Testis (tissue), 3 donors: ENCODE data around the gene ZNF792. TPM values are rescaled to one million over a fixed set of nuclear protein-coding genes. Genes with fewer than 3 reads are reported as not detected.

ENCODE experiments used
- DNase-seq: peaks from one replicate; pipeline ENCODE4 v3.0.0-alpha.2; 2019
- H3K27ac ChIP-seq, 2 donors: fragments of 200-600 bp; sonication (generic); one replicate each; pipeline ENCODE4 v1.5.1; 2019
- H3K27me3 ChIP-seq: fragments of 200-600 bp; sonication (generic); one replicate; pipeline ENCODE4 v1.5.1; 2019
- H3K36me3 ChIP-seq: fragments of 200-600 bp; sonication (generic); one replicate; pipeline ENCODE4 v1.5.1; 2017; ENCODE audit warnings: low read depth; ENCODE audit errors: missing control alignments
- H3K4me1 ChIP-seq: fragments of 200-600 bp; sonication (generic); one replicate; pipeline ENCODE4 v1.5.1; 2019
- H3K4me3 ChIP-seq, 2 donors: fragments of 200-600 bp; sonication (generic); one replicate each; pipeline ENCODE4 v1.5.1; 2017 to 2019
- H3K9me3 ChIP-seq: fragments of 200-600 bp; sonication (generic); one replicate; pipeline ENCODE4 v1.5.1; 2017
- CTCF ChIP-seq, 3 experiments: fragments of 450-650 bp in 2 of 3; fragments of 200-600 bp in 1 of 3; sonication (generic) in 1 of 3; IDR thresholded peaks; one replicate each; pipeline ENCODE4 v1.5.1; 2016 to 2019; ENCODE audit warnings: antibody characterized with exemption in 3 of 3, mild to moderate bottlenecking in 2 of 3, moderate library complexity in 1 of 3
- POLR2A ChIP-seq: fragments of 450-650 bp; IDR thresholded peaks from one replicate; pipeline ENCODE4 v1.6.1; 2017; ENCODE audit warnings: antibody characterized with exemption, mild to moderate bottlenecking, moderate library complexity
- WGBS, 2 donors: methylation state at CpG; one replicate each; pipeline ENCODE4 v1.1.5; 2018; 5-methylcytosine and 5-hydroxymethylcytosine counted together
- intact Hi-C: fragments of 100-400 bp; cut with DNase I; formaldehyde crosslinking; loops from one replicate; pipeline ENCODE4 v1.15.1; 2023; ENCODE audit warnings: low total_unique reads
- polyA plus RNA-seq: library from polyadenylated mRNA; stranded (reverse); fragments of 350-450 nt; fragmentation: Illumina TruSeq; extraction: RNeasy Lipid Tissue Mini Kit (QIAGEN cat#74804); gene quantifications from one replicate; pipeline ENCODE4 v1.2.3, GENCODE V29; 2014; ENCODE audit warnings: low read depth, low replicate concordance; ENCODE audit not compliant: insufficient read depth
- total RNA-seq, 2 donors: library from RNA; depleted of rRNA; stranded (reverse); fragments of >200 nt; gene quantifications; one replicate each; pipeline ENCODE4 v1.2.3, GENCODE V29; 2016

Gene ZNF792
- total and polyA plus RNA-seq, 3 donors from 2014 or later, result 2.3 to 6.6 (median 5.4) TPM

- Histone ChIP-seq H3K9me3 (no peaks in the 10 kb centered on the region), H3K4me3 (no peak overlapping the region), H3K36me3 (no peaks in the 10 kb centered on the region), H3K27ac (no peak overlapping the region), H3K27me3 (no peaks in the 10 kb centered on the region), H3K4me1 (no peaks in the 10 kb centered on the region)
- DNase-seq, result no peak
- 97 to 100% methylated on average over 1 of the region's 1 CpG for WGBS, 2 donors
- intact Hi-C loops, result no loop called here
- TF ChIP-seq CTCF (IDR thresholded peaks at IDR 0.05) (no peak), POLR2A (no peak)
Measured at GRCh38 chr19:34988119-34988518, 24.1 kb upstream of the ZNF792 start.

GRCh38 chr19:34985249-34986022, 21.4 kb upstream of the ZNF792 start:
- H3K36me3 ChIP-seq, result no peaks in the 10 kb centered on the region
- H3K27me3 ChIP-seq, result no peaks in the 10 kb centered on the region
- H3K4me3 ChIP-seq, result no peak overlapping the region
- H3K4me1 ChIP-seq, result no peaks in the 10 kb centered on the region
- intact Hi-C loops, result no loop called here
- no peaks in the 10 kb centered on the region for H3K9me3 ChIP-seq
- 37 to 43% methylated on average over 7 of the region's 7 CpGs for WGBS, 2 donors
- H3K27ac ChIP-seq, result no peak overlapping the region
- no peak for DNase-seq
- TF ChIP-seq POLR2A, result no peak
- TF ChIP-seq CTCF (IDR thresholded peaks at IDR 0.05), result no peak

- no peaks in the 10 kb centered on the region for H3K27me3 ChIP-seq
- 94% methylated on average over 3 of the region's 3 CpGs for WGBS, 2 donors
- H3K9me3 ChIP-seq, result no peaks in the 10 kb centered on the region
- H3K27ac ChIP-seq, result no peak overlapping the region
- no peaks in the 10 kb centered on the region for H3K36me3 ChIP-seq
- no peak overlapping the region for H3K4me3 ChIP-seq
- no peaks in the 10 kb centered on the region for H3K4me1 ChIP-seq
- intact Hi-C loops, result no loop called here
- DNase-seq, result no peak
- TF ChIP-seq CTCF (IDR thresholded peaks at IDR 0.05) (no peak), POLR2A (no peak)
Measured at GRCh38 chr19:34984287-34984686, 20.3 kb upstream of the ZNF792 start.

GRCh38 chr19:34983786-34984185, 19.8 kb upstream of the ZNF792 start:
- no peaks in the 10 kb centered on the region for H3K4me1 ChIP-seq
- DNase-seq, result no peak
- H3K9me3 ChIP-seq, result no peaks in the 10 kb centered on the region
- no peaks in the 10 kb centered on the region for H3K27me3 ChIP-seq
- H3K4me3 ChIP-seq, result no peak overlapping the region
- no peaks in the 10 kb centered on the region for H3K36me3 ChIP-seq
- 94% methylated on average over 4 of the region's 4 CpGs for WGBS, 2 donors
- TF ChIP-seq POLR2A (no peak), CTCF (IDR thresholded peaks at IDR 0.05) (no peak)
- no peak overlapping the region for H3K27ac ChIP-seq
- intact Hi-C loops, result no loop called here

- no peaks in the 10 kb centered on the region for H3K36me3 ChIP-seq
- H3K9me3 ChIP-seq, result no peaks in the 10 kb centered on the region
- 59 to 75% methylated on average over 5 of the region's 5 CpGs for WGBS, 2 donors
- TF ChIP-seq CTCF (IDR thresholded peaks at IDR 0.05) (no peak), POLR2A (no peak)
- no peak overlapping the region for H3K27ac ChIP-seq
- intact Hi-C loops, result no loop called here
- H3K4me1 ChIP-seq, result no peaks in the 10 kb centered on the region
- no peaks in the 10 kb centered on the region for H3K27me3 ChIP-seq
- DNase-seq, result no peak
- H3K4me3 ChIP-seq, result no peak overlapping the region
Measured at GRCh38 chr19:34982275-34982674, 18.2 kb upstream of the ZNF792 start.
